ENCODE measurements around the gene COX8A.
"Not testable (repeated sequence)": the region's sequence is repeated elsewhere in the genome, so short reads cannot be mapped to it uniquely, and the experiment has no call there.

COX8A gene

DNA sequence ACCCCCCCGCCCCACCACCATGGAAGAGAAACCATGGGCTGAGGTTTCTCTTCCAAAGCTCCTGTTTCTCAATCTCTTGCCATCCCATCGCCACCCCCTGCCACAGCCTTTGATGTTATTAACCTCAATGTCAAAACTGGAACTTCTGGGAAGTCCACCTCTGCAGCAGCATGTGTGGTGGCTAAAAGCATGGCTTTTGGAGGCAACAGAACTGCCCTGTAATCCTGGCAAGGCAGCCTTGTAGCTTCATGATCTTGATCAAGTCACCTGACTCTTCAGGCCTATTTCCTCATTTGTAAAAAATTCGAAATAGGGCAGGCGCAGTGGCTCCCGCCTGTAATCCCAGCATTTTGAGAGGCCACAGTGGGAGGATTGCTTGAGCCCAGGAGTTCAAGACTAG lies 3.5 kb upstream of the COX8A start:
- FAIRE-seq = no peak

DNA sequence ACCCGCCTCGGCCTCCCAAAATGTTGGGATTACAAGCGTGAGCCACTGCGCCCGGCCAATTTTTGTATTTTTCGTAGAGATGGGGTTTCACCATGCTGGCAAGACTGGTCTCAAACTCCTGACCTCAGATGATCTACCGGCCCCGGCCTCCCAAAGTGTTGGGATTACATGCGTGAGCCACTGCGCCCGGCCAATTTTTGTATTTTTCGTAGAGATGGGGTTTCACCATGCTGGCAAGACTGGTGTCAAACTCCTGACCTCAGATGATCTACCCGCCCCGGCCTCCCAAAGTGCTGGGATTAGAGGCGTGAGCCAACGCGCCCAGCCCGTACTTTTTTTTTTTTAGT lies 535 bp upstream of the COX8A start:
- not testable (repeated sequence) for FAIRE-seq

- FAIRE-seq = no peak
Measured at GRCh38 chr11:63978551-63979239, 4.3 kb downstream of the COX8A start.

DNA sequence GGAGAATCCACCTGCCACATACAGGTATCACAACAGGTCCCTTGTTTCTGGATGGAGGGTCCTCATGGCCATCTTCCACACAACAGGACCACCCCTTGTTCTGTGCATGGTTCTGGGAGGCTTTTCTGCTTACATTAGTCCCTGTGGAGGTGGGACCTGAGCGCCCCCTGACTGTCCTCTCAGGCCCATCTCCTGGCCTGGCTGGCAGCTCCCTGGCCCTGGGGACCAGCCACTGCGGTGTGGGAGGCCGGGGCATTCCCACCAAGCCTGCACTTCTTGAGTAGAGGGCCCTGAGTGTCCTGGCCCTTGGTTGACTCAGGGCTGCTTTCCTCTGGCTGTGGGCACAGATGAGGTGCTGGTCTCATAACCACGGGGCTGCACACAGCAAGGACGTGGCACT lies 5.0 kb downstream of the COX8A start:
- no peak for FAIRE-seq

DNA sequence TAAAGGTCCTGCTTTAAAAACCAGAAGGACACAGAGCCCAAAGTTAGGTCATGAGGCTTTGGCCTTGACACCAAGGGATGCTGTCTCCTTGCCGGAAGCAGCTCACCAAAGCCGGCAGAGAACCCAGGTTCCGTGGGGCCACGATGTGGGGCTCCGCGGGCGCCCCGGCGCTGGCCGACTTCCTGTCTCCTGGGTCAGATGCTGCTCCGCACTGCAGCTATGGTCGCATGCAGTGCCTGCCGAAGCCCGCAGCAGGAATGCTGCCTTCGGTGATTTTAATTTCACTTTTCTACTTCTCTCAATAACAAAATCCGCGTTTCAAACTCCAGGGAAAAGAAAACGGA lies 11.4 kb downstream of the COX8A start:
- FAIRE-seq = no peak

DNA sequence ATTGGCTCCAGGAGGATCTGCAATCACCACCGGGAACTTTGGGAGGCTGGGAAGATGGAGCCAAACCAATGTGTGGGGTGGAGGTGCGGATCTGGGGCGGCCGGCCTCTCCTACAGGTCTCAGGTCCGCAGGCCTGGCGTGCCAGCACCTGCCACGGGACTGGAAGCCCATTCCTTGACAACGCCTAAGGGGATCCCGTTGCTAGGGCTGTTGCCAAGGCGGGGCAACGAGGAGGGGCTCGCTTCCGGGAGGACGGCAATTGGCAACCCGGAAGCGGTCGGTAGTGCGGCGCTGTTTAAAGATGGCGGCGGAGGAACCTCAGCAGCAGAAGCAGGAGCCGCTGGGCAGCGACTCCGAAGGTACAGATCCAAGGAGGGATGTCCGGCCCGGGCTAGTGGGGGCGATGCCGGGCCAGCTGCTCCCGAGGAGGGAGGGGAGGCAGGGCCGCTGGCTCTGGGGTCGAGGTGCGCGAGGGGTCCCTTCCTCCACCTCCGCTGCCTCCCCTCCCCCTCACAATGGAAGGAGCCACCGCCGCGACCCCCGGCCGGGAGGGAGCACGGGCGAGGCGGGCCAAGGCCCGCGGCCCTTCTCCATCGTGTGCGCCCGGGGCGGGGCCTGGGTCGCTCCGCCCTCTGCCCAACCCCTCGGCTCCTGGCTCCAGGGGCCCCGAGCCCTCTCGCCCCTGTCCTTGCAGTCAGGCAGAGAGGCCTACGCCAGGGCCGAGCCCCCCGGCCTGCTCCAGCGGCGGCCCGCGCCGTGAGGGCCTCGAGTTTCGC lies 11.9 kb downstream of the COX8A start, which contains the start of gene OTUB1:
Gene OTUB1, plus strand, starts transcription at position 283 of the 776 bp plus-strand sequence. Its CDS starts 19 bp downstream, at position 302.
- no peak for FAIRE-seq

- FAIRE-seq = no peak
Measured at GRCh38 chr11:63986932-63987513, 12.6 kb downstream of the COX8A start.

DNA sequence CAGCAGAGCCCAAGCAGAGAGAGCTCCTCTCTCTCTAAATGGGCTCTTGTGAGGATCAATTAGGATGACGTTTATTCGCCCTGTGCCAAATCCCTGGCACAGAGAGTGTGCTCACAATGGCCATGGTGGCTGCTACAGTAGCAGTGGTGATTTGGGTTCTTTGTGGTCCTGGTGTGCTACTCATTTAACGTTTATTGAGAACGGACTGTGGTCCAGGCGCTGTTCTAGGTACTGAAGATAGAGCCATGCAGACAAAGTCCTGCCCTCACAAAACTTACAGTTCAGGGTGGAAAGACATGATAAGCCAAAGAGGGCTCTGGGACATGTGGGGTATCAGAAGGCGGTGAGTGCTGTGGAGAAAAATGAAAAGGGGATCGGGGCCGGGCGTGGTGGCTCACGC lies 17.1 kb downstream of the COX8A start:
- no peak for FAIRE-seq

DNA sequence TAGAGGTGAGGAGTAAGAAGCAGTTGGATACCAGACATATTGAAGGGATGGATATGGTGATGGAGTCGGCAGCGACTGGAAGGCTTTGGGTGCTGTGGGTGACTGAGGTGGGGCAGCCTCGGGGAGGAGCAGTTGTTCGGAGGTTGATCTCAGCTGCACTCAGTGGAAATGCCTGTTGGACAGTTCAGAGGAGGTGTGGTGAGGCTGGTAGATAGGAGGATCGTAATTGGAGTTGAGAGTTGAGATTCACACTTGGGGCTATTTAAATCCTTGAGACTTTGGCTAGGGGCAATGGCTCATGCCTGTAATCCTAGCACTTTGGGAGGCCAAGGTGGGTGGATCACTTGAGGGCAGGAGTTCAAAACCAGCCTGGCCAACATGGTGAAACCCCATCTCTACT lies 18.7 kb downstream of the COX8A start:
- FAIRE-seq = no peak

DNA sequence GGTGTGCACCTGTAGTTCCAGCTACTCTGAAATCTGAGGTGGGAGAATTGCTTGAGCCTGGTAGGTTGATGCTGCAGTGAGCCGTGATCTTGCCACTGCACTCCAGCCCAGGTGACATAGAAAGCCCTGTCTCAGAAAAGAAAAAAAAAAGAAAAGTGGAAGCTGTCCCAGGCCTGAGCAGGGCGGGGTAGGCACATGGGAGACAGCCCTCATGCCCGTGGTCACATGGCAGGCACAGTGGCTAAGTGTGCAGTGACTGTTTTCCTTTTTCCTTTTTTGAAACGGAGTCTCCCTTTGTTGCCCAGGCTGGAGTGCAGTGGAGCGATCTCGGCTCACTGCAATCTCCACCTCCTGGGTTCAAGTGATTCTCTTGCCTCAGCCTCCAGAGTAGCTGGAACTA lies 19.6 kb downstream of the COX8A start:
- FAIRE-seq = no peak

DNA sequence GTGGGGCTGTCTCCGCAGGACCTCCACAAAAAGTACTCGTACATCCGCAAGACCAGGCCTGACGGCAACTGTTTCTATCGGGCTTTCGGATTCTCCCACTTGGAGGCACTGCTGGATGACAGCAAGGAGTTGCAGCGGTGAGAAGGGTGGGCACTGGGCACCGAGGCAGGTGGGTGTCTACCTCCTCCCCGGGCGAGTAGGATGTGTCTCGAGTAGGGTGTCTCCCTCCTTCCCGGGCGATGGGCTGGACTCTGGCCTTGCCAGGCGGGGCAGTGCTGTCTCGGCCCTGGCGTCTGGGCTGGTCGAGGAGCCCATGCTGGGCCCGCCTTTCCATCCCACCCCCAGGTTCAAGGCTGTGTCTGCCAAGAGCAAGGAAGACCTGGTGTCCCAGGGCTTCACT lies 22.1 kb downstream of the COX8A start:
- FAIRE-seq = no peak

GRCh38 chr11:63997104-63997700 lies 22.8 kb downstream of the COX8A start:
- FAIRE-seq = no peak

DNA sequence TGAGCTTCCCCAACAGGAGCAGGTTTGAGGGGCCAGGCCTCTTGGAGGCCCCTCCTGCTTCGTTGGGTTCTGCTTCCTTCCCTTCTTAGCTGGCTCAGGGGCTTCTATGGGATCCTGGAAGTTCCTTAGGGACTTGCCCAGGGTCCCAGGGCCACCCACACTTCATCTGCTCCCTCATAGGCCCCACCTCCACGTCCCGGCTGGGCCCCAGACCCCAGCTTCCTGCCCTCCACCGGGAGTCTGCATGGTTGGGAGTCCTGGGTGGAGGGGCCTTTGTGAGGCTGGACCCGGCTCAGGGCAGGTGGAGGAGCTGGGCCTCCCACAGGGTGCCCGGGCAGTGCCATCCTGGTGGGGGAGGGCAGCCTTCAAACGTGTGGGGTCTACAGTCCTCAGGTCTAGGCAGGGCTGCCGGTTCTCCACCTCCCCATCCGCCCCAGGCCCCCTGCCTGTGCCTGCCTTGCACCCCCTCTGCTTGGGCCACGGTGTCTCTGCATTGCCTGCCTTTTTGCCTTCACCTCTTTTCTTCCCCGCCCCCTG lies 23.4 kb downstream of the COX8A start:
- FAIRE-seq = no peak

GRCh38 chr11:63998558-63999348 lies 24.3 kb downstream of the COX8A start:
- no peak for FAIRE-seq

- no peak for FAIRE-seq
Measured at GRCh38 chr11:63999349-64000025, 25.1 kb downstream of the COX8A start.

- FAIRE-seq = no peak
Measured at GRCh38 chr11:64000026-64000739, 25.8 kb downstream of the COX8A start.

DNA sequence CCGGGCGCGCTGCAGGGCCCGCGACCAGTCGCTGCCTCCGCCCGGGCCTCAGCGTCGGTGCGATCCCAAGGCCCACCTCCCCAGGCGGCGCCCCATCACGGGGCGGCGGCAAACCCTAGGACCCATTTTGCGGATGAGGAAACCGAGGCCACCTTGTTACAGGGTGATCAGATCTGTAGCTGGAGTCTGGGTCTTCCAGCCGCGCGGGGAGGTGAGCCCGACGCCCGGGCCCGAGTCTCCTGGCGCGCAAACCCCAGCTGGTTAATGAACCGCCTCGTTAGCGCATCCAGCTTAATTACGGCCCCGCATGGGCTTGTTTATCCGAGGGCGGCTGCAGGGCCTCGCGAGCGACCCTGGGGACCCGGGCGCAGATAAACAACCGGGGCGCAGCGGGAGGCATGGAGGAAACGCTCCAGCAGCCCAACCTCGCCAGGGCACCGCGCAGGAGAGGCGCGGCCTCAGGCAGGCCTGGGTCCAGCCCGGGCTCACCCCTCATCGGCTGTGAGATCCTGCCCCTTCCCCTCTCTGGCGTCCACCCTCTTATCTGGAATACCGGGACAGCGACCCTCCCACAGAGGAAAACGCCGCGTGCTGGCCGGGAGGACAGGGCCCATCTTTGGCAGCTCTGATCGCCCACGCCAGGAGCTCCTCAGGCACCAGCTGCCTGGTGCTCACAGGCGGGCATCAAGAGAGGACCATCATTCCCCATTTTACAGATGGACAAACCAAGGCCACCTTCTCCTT lies 26.5 kb downstream of the COX8A start:
- no peak for FAIRE-seq

- no peak for FAIRE-seq
Measured at GRCh38 chr11:64001484-64002420, 27.3 kb downstream of the COX8A start.

- no peak for FAIRE-seq
Measured at GRCh38 chr11:64003807-64004589, 29.6 kb downstream of the COX8A start.

Data from colon (tissue), 2 donors.